Mesodermal cell (in vitro differentiated cells): Measurements from ENCODE around the gene BHMT2. TPM values are rescaled to one million over a fixed set of nuclear protein-coding genes. Genes with fewer than 3 reads are reported as not detected.

Source experiments
- H3K27ac ChIP-seq: 2 replicates; pipeline ENCODE4 v1.7.0; 2013; ENCODE audit warnings: mild to moderate bottlenecking, low read depth, low read length, moderate library complexity; ENCODE audit not compliant: severe bottlenecking
- H3K36me3 ChIP-seq: 2 replicates; pipeline ENCODE4 v1.7.1; 2013; ENCODE audit warnings: mild to moderate bottlenecking, low read length, moderate library complexity; ENCODE audit not compliant: control insufficient read depth, insufficient read depth
- H3K4me1 ChIP-seq: one replicate; pipeline ENCODE4 v1.7.1; 2013; ENCODE audit warnings: mild to moderate bottlenecking, low read length; ENCODE audit not compliant: insufficient read depth, control insufficient read depth, poor library complexity, severe bottlenecking
- H3K4me3 ChIP-seq: 2 replicates; pipeline ENCODE4 v1.7.0; 2013; ENCODE audit warnings: low read length, control low read depth, mild to moderate bottlenecking; ENCODE audit not compliant: insufficient read depth, poor library complexity, severe bottlenecking; ENCODE audit errors: extremely low read depth
- H3K9me3 ChIP-seq: 2 replicates; pipeline ENCODE4 v1.7.1; 2013; ENCODE audit warnings: mild to moderate bottlenecking, low read length, moderate library complexity; ENCODE audit not compliant: control insufficient read depth
- WGBS, 2 experiments: methylation state at CpG; one replicate each; pipeline ENCODE4 v1.1.5; 2013; ENCODE audit warnings: missing lambda C conversion rate in 2 of 2; ENCODE audit not compliant: insufficient coverage in 2 of 2; 5-methylcytosine and 5-hydroxymethylcytosine counted together
- polyA plus RNA-seq, 2 experiments: library from polyadenylated mRNA; stranded (reverse); fragments of 50-300 nt; gene quantifications; one replicate each; pipeline ENCODE4 v1.2.3, GENCODE V29; 2013

Gene BHMT2, protein sequence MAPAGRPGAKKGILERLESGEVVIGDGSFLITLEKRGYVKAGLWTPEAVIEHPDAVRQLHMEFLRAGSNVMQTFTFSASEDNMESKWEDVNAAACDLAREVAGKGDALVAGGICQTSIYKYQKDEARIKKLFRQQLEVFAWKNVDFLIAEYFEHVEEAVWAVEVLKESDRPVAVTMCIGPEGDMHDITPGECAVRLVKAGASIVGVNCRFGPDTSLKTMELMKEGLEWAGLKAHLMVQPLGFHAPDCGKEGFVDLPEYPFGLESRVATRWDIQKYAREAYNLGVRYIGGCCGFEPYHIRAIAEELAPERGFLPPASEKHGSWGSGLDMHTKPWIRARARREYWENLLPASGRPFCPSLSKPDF
- polyA plus RNA-seq (2013, experiment 1 of 2), result not detected
- not detected for polyA plus RNA-seq (2013, experiment 2 of 2)

DNA sequence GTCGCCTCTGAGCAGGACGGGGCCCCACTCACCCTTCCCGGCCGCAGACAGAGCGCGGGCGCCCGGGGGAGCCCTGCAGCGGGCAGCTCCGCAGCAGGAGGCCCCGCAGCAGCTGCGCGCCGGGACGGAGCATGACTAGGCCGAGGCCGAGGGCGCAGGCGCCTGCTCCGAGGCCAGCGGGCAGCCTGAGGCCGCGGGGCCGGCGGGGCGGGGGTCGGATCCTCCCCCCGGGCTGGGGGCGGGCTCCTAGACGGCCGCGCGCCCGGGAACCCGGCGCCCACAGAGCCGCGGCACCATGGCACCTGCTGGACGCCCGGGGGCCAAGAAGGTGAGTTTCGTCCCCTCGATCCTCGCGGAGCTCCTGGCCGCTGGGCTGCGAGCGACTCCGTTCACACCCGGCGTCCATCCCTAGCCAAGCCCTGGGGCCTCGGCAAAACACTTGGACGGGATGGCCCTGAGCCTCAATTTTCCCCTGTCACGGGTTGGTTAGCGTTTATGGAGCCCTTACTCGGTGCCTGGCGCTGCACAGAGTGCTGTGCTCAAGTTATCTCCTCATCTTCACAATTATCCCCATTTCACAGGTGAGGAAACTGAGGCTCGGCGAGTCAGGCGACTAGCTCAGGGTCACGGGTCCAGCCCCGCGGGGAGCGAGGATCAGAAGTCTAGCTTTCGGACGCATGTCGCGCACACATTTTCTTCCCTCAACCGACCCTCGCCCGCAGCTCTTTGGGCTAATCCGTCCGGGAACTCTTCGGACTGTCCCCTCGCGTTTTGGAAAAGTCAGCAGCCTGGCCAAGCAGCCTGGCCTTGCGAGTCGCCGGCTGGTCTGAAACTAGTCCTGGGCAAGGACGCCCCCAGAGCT is at the start of gene BHMT2, which contains the start of gene DMGDH:
TSS of gene BHMT2 (plus strand) at position 280 of the 862 bp plus-strand sequence. CDS start at position 296, 16 bp downstream.
TSS of gene DMGDH (minus strand) at position 187 of the 862 bp plus-strand sequence. CDS start at position 133, 54 bp downstream.
- H3K4me3 ChIP-seq, result no peak within 1 kb of the TSS
- H3K4me1 ChIP-seq, result peaks cover 3% of the 10 kb centered on the region
- H3K9me3 ChIP-seq, result peaks cover 17% of the 10 kb centered on the region
- H3K27ac ChIP-seq, result no peak within 1 kb of the TSS
- H3K36me3 ChIP-seq, result no peaks in the 10 kb centered on the region
- WGBS, 2 experiments, result 95% methylated on average over 45 to 66 of the region's 79 CpGs

DNA sequence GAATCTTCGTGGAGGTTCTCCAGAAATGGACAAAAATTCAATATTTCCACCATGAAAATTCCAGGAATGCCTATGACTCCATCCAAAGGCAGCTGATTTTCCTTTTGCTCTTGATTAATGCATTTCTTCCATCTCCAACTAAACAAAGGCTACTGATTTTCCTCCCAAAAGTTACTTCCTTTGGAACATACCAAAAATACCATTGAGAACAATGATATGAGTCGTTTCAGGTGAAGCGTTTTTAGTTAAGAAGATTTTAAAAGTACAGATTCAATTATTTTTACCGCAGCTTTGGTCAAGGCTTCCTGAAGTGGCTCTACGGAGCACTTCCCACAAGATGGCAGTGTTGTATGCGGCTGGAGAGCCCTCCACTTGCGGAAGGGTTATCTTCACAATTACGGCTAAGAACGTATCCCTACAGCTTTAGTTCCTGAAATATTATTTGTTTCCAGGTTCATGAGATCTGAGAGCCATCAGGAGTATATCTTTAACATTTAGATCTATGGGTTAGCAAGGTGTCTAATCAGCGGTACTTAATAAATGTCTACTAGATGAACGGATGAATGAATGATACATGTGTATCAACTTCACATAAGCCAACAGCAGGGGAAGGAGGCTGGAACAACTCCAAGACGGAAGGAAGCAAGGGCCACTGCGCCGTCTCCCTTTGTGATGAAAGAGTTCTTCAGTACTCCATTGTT is 48.6 kb upstream of the BHMT2 start:
- Histone ChIP-seq H3K36me3 (no peaks in the 10 kb centered on the region), H3K9me3 (no peaks in the 10 kb centered on the region), H3K4me1 (no peaks in the 10 kb centered on the region), H3K27ac (no peak overlapping the region), H3K4me3 (no peak overlapping the region)
- WGBS, 2 experiments, result 17 to 26% methylated on average over 6 to 10 of the region's 14 CpGs

DNA sequence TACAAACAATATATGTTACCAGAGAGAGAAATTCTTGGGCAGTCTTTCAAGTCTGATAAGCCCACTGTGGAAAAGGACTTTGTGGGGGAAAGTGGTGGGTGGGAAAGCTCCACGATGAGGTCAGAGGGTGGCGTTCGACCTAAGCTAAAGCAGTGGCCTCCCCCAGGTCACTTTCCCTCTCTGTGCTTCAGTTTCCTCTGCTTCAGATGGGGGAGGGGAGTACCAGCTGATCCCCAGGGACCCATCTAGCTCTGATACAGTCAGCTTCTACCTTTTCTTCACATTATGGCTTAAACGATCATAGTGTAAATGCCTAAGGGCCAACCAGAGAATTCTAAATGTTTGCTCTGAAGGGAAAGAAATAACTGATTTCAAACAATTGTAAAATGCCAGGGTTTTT is 47.8 kb upstream of the BHMT2 start:
- 29% methylated on average over 2 of the region's 4 CpGs; no CpG with 5 or more reads in 1 of the 2 experiments for WGBS, 2 experiments
- Histone ChIP-seq H3K4me3 (no peak overlapping the region), H3K36me3 (no peaks in the 10 kb centered on the region), H3K9me3 (no peaks in the 10 kb centered on the region), H3K27ac (no peak overlapping the region), H3K4me1 (no peaks in the 10 kb centered on the region)

DNA sequence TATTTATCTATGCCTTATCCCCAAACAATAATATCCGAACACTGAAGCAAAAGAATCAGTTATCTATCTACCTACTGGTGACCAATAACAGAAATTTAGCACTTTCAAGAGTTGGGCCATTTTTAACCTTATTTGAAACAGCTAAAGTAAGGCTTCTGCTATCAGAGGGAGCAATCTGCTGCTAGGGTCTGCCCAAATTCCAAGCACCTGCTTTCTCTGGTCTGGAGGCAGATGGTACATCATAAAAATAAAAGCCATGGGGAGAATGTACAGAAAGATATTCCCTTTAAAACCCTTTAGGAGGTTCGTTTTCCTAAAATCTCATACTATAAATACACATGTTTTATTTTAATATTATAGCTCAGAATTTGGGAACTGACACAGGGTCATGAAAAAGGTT is 46.8 kb upstream of the BHMT2 start:
- 80 to 92% methylated on average over 1 of the region's 2 CpGs for WGBS, 2 experiments
- Histone ChIP-seq H3K4me1 (no peaks in the 10 kb centered on the region), H3K9me3 (no peaks in the 10 kb centered on the region), H3K27ac (no peak overlapping the region), H3K36me3 (no peaks in the 10 kb centered on the region), H3K4me3 (no peak overlapping the region)

DNA sequence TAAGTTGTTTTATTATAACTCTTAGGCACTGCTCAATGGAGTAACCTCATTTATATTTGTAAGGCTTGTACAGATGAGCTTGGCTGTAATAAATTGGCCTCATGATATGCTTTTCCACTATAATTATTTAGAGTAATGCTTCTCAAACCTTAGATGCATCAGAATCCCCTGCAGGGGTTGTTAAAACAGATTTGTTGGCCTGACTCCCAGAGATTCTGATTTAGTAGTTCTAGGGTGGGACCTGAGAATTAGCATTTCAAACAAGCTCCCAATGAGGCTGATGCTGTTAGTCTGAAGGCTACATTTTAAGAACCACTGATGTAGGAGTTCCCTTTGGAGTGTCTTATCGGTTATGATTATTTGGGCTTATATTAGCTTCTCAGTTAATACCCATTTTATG is 46.2 kb upstream of the BHMT2 start:
- WGBS, 2 experiments, result no CpG with 5 or more reads among the region's 1 CpG

DNA sequence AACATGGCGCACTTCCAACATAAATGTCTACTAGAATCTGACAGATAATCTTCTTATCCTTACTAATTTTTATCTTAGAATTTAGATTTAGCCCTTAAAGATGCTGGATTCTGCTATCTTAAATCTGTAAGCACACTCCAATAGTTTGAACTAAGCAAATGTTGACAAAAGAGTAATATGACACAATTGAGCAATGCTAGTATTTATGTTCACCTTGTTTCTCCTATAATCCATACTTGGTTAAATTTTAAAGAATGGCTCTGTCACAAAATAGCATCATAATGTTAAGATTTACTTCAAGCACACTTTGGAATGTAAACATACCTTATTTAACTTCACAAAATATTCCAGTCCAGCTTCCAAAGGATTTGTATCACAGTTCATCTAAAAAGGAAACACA is 45.6 kb upstream of the BHMT2 start:
- no peaks in the 10 kb centered on the region for H3K4me1 ChIP-seq
- no peak overlapping the region for H3K4me3 ChIP-seq
- WGBS, 2 experiments, result 83% methylated on average over 1 of the region's 1 CpG; no CpG with 5 or more reads in 1 of the 2 experiments
- no peaks in the 10 kb centered on the region for H3K36me3 ChIP-seq
- no peaks in the 10 kb centered on the region for H3K9me3 ChIP-seq
- H3K27ac ChIP-seq, result no peak overlapping the region

More for the DNA sequence above, 46.2 kb upstream of the BHMT2 start:
- Histone ChIP-seq H3K27ac (no peak overlapping the region), H3K36me3 (no peaks in the 10 kb centered on the region), H3K9me3 (no peaks in the 10 kb centered on the region), H3K4me3 (no peak overlapping the region), H3K4me1 (no peaks in the 10 kb centered on the region)

DNA sequence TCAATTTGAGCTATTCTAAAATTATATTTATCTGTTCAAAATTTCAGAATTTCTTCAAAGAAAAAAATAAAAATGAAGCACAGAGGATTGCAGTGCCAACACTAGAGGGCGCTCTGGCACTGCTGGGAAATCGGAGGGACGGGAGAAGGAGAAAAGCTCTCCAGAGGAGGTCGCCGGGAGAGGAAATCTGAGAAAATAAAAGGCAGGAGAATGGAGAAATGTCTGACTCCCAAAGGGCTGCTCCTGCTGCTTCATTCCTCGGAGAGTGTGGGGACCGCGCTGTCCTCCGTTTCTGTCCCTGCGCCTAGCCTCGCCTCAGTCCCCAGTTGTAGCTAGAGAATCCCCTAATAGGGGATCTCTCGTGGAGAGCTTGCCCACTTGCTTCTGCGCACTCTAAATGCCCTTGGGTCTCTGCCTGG is 44.5 kb upstream of the BHMT2 start:
- no peaks in the 10 kb centered on the region for H3K9me3 ChIP-seq
- H3K36me3 ChIP-seq, result no peaks in the 10 kb centered on the region
- no peak overlapping the region for H3K4me3 ChIP-seq
- H3K4me1 ChIP-seq, result no peaks in the 10 kb centered on the region
- H3K27ac ChIP-seq, result no peak overlapping the region
- 3 to 11% methylated on average over 11 to 13 of the region's 13 CpGs for WGBS, 2 experiments

DNA sequence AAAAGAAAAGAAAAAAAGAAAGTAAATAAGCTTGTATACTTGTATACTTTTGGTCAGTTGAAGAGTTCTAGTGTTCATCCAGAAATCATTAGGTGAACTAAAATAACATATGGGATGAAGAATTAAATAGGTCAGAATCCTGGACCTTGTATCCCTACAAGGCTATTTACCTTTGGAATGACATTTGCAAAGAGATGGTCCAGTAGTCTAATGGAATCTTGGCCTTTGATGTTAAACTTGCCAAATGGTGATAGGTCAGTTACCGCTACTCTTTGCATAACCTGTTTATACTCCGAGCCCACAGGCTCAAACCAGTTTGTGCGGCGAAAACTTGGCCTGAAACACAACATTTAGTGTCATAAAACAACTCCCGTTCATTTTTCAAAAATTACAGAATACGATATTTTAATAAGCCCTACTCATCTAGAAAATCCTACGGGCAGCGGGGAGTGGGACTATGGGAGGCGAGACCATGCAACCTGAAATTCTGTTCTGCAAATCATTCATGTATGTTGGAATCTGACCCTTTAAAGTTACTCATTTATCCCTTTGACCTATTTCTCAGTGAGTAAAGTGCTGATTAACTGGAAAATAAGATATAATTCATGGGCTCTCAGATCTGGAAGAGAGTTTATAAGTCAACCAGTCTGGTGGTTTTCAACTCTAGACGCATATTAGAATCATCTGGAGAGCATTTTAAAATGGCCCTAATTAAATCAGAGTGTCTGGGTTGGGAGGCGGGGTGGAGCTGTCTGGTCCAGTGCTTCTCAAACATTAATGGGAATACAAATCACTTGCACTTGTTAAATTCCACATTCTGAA is 38.7 kb upstream of the BHMT2 start:
- Histone ChIP-seq H3K4me1 (no peaks in the 10 kb centered on the region), H3K9me3 (no peaks in the 10 kb centered on the region), H3K36me3 (no peaks in the 10 kb centered on the region), H3K4me3 (no peak overlapping the region), H3K27ac (no peak overlapping the region)
- 85 to 87% methylated on average over 6 to 9 of the region's 11 CpGs for WGBS, 2 experiments

DNA sequence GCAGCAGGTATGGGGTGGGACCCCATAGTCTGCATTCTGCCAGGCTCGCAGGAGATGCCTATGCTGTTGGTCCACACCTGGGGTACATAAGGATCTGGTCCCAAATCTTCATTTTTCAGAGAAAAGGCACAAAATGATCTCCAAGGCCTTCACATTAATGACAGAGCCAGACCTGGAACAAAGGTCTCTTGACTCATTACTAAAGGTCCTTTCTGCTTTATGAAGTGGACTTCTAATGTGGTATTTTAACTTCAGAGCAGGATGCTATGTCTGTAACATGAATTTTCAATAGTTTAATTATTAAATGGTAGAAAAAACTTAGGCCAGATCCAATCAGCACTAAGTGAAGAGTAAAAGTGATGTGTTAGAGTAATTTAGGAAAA is 38.1 kb upstream of the BHMT2 start:
- no peak overlapping the region for H3K27ac ChIP-seq

More for the DNA sequence above, 38.1 kb upstream of the BHMT2 start:
- Histone ChIP-seq H3K4me3 (no peak overlapping the region), H3K36me3 (no peaks in the 10 kb centered on the region), H3K9me3 (no peaks in the 10 kb centered on the region), H3K4me1 (no peaks in the 10 kb centered on the region)
- 67 to 71% methylated on average over 1 of the region's 1 CpG for WGBS, 2 experiments
